HFFc6 (cell line): ENCODE measurements around the gene INSYN1. TPM values are rescaled to one million over a fixed set of nuclear protein-coding genes. Genes with fewer than 3 reads are reported as not detected.

Source experiments
- DNase-seq: peaks from one replicate; pipeline ENCODE4 v3.0.0-alpha.2; 2018
- H3K27ac Mint-ChIP-seq: 2 replicates; pipeline ENCODE4 v1.8.0; 2020; ENCODE audit warnings: mild to moderate bottlenecking, mixed read lengths
- H3K27me3 Mint-ChIP-seq: 2 replicates; pipeline ENCODE4 v1.8.0; 2021; ENCODE audit warnings: mild to moderate bottlenecking, moderate library complexity, mixed read lengths; ENCODE audit not compliant: insufficient read depth
- H3K36me3 Mint-ChIP-seq: 2 replicates; pipeline ENCODE4 v1.8.0; 2021; ENCODE audit warnings: low read depth, mixed read lengths
- H3K4me1 Mint-ChIP-seq: 2 replicates; pipeline ENCODE4 v1.8.0; 2020; ENCODE audit warnings: low read depth, mixed read lengths
- H3K4me3 Mint-ChIP-seq: 2 replicates; pipeline ENCODE4 v1.8.0; 2020; ENCODE audit warnings: mild to moderate bottlenecking, moderate library complexity, mixed read lengths
- H3K9me3 Mint-ChIP-seq: 2 replicates; pipeline ENCODE4 v1.8.0; 2020; ENCODE audit warnings: mild to moderate bottlenecking, mixed read lengths
- CTCF ChIP-seq: fragments of 200-600 bp; sonication (generic); IDR thresholded peaks from 2 replicates; pipeline ENCODE4 v1.5.0; 2021; ENCODE audit warnings: antibody characterized with exemption, mild to moderate bottlenecking
- total RNA-seq, 6 experiments: library from RNA; stranded (reverse); fragmentation: NEBNext Ultra II Directional; extraction: Animal tissue kit (Norgen Biotek cat#: 25700); gene quantifications; 2 replicates in 1 of 6; 3 replicates in 5 of 6; pipeline ENCODE4 v1.2.3, GENCODE V29; 2021

Gene INSYN1
- total RNA-seq, 6 experiments from 2014 or later: 0.15 to 1.3 (median 0.28) TPM

- no peak for TF ChIP-seq CTCF
- no peak for DNase-seq
- Mint-ChIP-seq H3K4me1 (no peaks in the 10 kb centered on the region), H3K36me3 (no peaks in the 10 kb centered on the region), H3K9me3 (no peaks in the 10 kb centered on the region), H3K27me3 (peaks cover 57% of the 10 kb centered on the region), H3K27ac (no peak overlapping the region), H3K4me3 (no peak overlapping the region)
Measured at GRCh38 chr15:73751511-73751898, 1.6 kb downstream of the INSYN1 start.

GRCh38 chr15:73750951-73751350 lies 2.2 kb downstream of the INSYN1 start:
- H3K4me3 Mint-ChIP-seq: no peak overlapping the region
- no peaks in the 10 kb centered on the region for H3K4me1 Mint-ChIP-seq
- no peaks in the 10 kb centered on the region for H3K36me3 Mint-ChIP-seq
- no peak for TF ChIP-seq CTCF
- no peak overlapping the region for H3K27ac Mint-ChIP-seq
- H3K9me3 Mint-ChIP-seq: no peaks in the 10 kb centered on the region
- no peak for DNase-seq
- peaks cover 53% of the 10 kb centered on the region for H3K27me3 Mint-ChIP-seq

- TF ChIP-seq CTCF: no peak
- Mint-ChIP-seq H3K4me3 (no peak overlapping the region), H3K4me1 (no peaks in the 10 kb centered on the region), H3K9me3 (no peaks in the 10 kb centered on the region), H3K27ac (no peak overlapping the region), H3K27me3 (peaks cover 52% of the 10 kb centered on the region), H3K36me3 (no peaks in the 10 kb centered on the region)
- DNase-seq: no peak
Measured at GRCh38 chr15:73750438-73750837, 2.7 kb downstream of the INSYN1 start.

GRCh38 chr15:73749971-73750370 lies 3.2 kb downstream of the INSYN1 start:
- H3K36me3 Mint-ChIP-seq: no peaks in the 10 kb centered on the region
- no peaks in the 10 kb centered on the region for H3K4me1 Mint-ChIP-seq
- peaks cover 49% of the 10 kb centered on the region for H3K27me3 Mint-ChIP-seq
- no peaks in the 10 kb centered on the region for H3K9me3 Mint-ChIP-seq
- DNase-seq: no peak
- no peak for TF ChIP-seq CTCF
- H3K27ac Mint-ChIP-seq: no peak overlapping the region
- no peak overlapping the region for H3K4me3 Mint-ChIP-seq

- Mint-ChIP-seq H3K27ac (no peak overlapping the region), H3K4me1 (no peaks in the 10 kb centered on the region), H3K27me3 (peaks cover 45% of the 10 kb centered on the region), H3K36me3 (no peaks in the 10 kb centered on the region), H3K4me3 (no peak overlapping the region), H3K9me3 (no peaks in the 10 kb centered on the region)
- no peak for DNase-seq
- no peak for TF ChIP-seq CTCF
Measured at GRCh38 chr15:73749533-73749932, 3.6 kb downstream of the INSYN1 start.

- no peak overlapping the region for H3K4me3 Mint-ChIP-seq
- H3K9me3 Mint-ChIP-seq: no peaks in the 10 kb centered on the region
- no peaks in the 10 kb centered on the region for H3K4me1 Mint-ChIP-seq
- TF ChIP-seq CTCF: no peak
- H3K36me3 Mint-ChIP-seq: no peaks in the 10 kb centered on the region
- DNase-seq: no peak
- no peak overlapping the region for H3K27ac Mint-ChIP-seq
- H3K27me3 Mint-ChIP-seq: peaks cover 38% of the 10 kb centered on the region
Measured at GRCh38 chr15:73748730-73749129, 4.4 kb downstream of the INSYN1 start.
